H9 (cell line): ENCODE measurements around the gene ANKRD44. TPM values are rescaled to one million over a fixed set of nuclear protein-coding genes. Genes with fewer than 3 reads are reported as not detected.
A peak's percentile ranks its signal among the peaks of the same experiment; 100 is the strongest.

ENCODE experiments used
- DNase-seq: peaks from one replicate; pipeline ENCODE4 v3.0.0-alpha.2; 2017
- H2AFZ ChIP-seq: one replicate; pipeline ENCODE4 v1.6.1; 2013; ENCODE audit warnings: mild to moderate bottlenecking, low read length, control low read depth, moderate library complexity
- H2AK5ac ChIP-seq: 2 replicates; pipeline ENCODE4 v1.6.1; 2013; ENCODE audit warnings: low read length, control low read depth, mixed read lengths; ENCODE audit not compliant: insufficient read length
- H2BK120ac ChIP-seq: one replicate; pipeline ENCODE4 v1.6.1; 2013; ENCODE audit warnings: low read depth, mild to moderate bottlenecking, low read length, control low read depth, inconsistent platforms; ENCODE audit not compliant: poor library complexity, severe bottlenecking
- H2BK12ac ChIP-seq: 2 replicates; pipeline ENCODE4 v1.6.1; 2013; ENCODE audit warnings: low read length, control low read depth, mixed read lengths, low read depth; ENCODE audit not compliant: insufficient read length
- H2BK15ac ChIP-seq: 2 replicates; pipeline ENCODE4 v1.6.1; 2013; ENCODE audit warnings: low read depth, low read length, control low read depth
- H2BK20ac ChIP-seq: one replicate; pipeline ENCODE4 v1.6.1; 2013; ENCODE audit warnings: low read depth, mild to moderate bottlenecking, low read length, control low read depth, inconsistent platforms; ENCODE audit not compliant: poor library complexity, severe bottlenecking
- H2BK5ac ChIP-seq: 2 replicates; pipeline ENCODE4 v1.6.1; 2013; ENCODE audit warnings: low read length, control low read depth, mixed read lengths; ENCODE audit not compliant: insufficient read length
- H3K14ac ChIP-seq: 2 replicates; pipeline ENCODE4 v1.6.1; 2013; ENCODE audit warnings: low read length, control low read depth; ENCODE audit not compliant: insufficient read depth
- H3K18ac ChIP-seq: 2 replicates; pipeline ENCODE4 v1.6.1; 2013; ENCODE audit warnings: low read depth, mild to moderate bottlenecking, mixed read lengths, low read length, control low read depth; ENCODE audit not compliant: insufficient read length
- H3K23ac ChIP-seq: 2 replicates; pipeline ENCODE4 v1.6.1; 2013; ENCODE audit warnings: low read length, control low read depth, mixed read lengths, low read depth; ENCODE audit not compliant: insufficient read length
- H3K23me2 ChIP-seq: 2 replicates; pipeline ENCODE4 v1.6.1; 2013; ENCODE audit warnings: low read depth, mild to moderate bottlenecking, mixed read lengths, low read length, control low read depth; ENCODE audit not compliant: insufficient read length, poor library complexity, severe bottlenecking
- H3K27ac ChIP-seq: 2 replicates; pipeline ENCODE4 v1.5.1; 2013; ENCODE audit warnings: low read length, control low read depth, mixed read lengths, low read depth; ENCODE audit not compliant: insufficient read length
- H3K27me3 ChIP-seq: 2 replicates; pipeline ENCODE4 v1.6.1; 2013; ENCODE audit warnings: low read length, control low read depth, inconsistent platforms; ENCODE audit not compliant: insufficient read depth
- H3K4ac ChIP-seq: 2 replicates; pipeline ENCODE4 v1.6.1; 2013; ENCODE audit warnings: low read depth, mild to moderate bottlenecking, control low read depth, inconsistent platforms, low read length, moderate library complexity
- H3K4me1 ChIP-seq: 2 replicates; pipeline ENCODE4 v1.6.1; 2013; ENCODE audit warnings: low read length, control low read depth, inconsistent platforms; ENCODE audit not compliant: insufficient read depth
- H3K4me2 ChIP-seq: 2 replicates; pipeline ENCODE4 v1.6.1; 2013; ENCODE audit warnings: low read length, control low read depth, mixed read lengths; ENCODE audit not compliant: insufficient read length, insufficient read depth
- H3K56ac ChIP-seq: 2 replicates; pipeline ENCODE4 v1.6.1; 2013; ENCODE audit warnings: low read depth, mild to moderate bottlenecking, mixed read lengths, low read length, control low read depth; ENCODE audit not compliant: insufficient read length
- H3K79me1 ChIP-seq: 2 replicates; pipeline ENCODE4 v1.6.1; 2013; ENCODE audit warnings: low read depth, mild to moderate bottlenecking, moderate library complexity, low read length, control low read depth, inconsistent platforms; ENCODE audit not compliant: insufficient read depth, poor library complexity, severe bottlenecking
- H3K79me2 ChIP-seq: 2 replicates; pipeline ENCODE4 v1.6.1; 2013; ENCODE audit warnings: low read length, control low read depth, inconsistent platforms; ENCODE audit not compliant: insufficient read depth
- H3K9ac ChIP-seq: 2 replicates; pipeline ENCODE4 v1.6.1; 2013; ENCODE audit warnings: low read length, control low read depth, mixed read lengths; ENCODE audit not compliant: insufficient read length; ENCODE audit errors: extremely low read depth
- H3K9me3 ChIP-seq: one replicate; pipeline ENCODE4 v1.6.1; 2013; ENCODE audit warnings: low read depth, low read length, inconsistent platforms; ENCODE audit not compliant: control insufficient read depth
- H3T11ph ChIP-seq: one replicate; pipeline ENCODE4 v1.6.1; 2013; ENCODE audit warnings: mild to moderate bottlenecking, low read length, control low read depth, inconsistent platforms
- H4K20me1 ChIP-seq: one replicate; pipeline ENCODE4 v1.6.1; 2013; ENCODE audit not compliant: control insufficient read depth, insufficient read length, insufficient read depth
- H4K5ac ChIP-seq: 2 replicates; pipeline ENCODE4 v1.6.1; 2013; ENCODE audit warnings: low read depth, mild to moderate bottlenecking, mixed read lengths, low read length, control low read depth; ENCODE audit not compliant: insufficient read length
- H4K8ac ChIP-seq: replicated peaks from 2 replicates; pipeline ENCODE4 v1.6.1; 2013; ENCODE audit warnings: low read length, control low read depth, mixed read lengths, low read depth; ENCODE audit not compliant: insufficient read length
- H4K91ac ChIP-seq: 2 replicates; pipeline ENCODE4 v1.6.1; 2013; ENCODE audit warnings: low read depth, mild to moderate bottlenecking, moderate library complexity, mixed read lengths, low read length, control low read depth; ENCODE audit not compliant: insufficient read length
- H3K27ac Mint-ChIP-seq, 3 experiments: 2 replicates in 2 of 3; 3 replicates in 1 of 3; pipeline ENCODE4 v1.8.0; 2020 to 2021; ENCODE audit warnings: mixed read lengths in 3 of 3, mild to moderate bottlenecking in 1 of 3, moderate library complexity in 1 of 3
- H3K27me3 Mint-ChIP-seq: 2 replicates; pipeline ENCODE4 v1.8.0; 2021; ENCODE audit warnings: low read depth, mild to moderate bottlenecking, moderate library complexity, mixed read lengths
- H3K36me3 Mint-ChIP-seq, 3 experiments: 2 replicates in 2 of 3; 3 replicates in 1 of 3; pipeline ENCODE4 v1.8.0; 2020 to 2021; ENCODE audit warnings: low read depth in 3 of 3, mixed read lengths in 3 of 3; ENCODE audit not compliant: insufficient read depth in 1 of 3
- H3K4me1 Mint-ChIP-seq, 2 experiments: 2 replicates each; pipeline ENCODE4 v1.8.0; 2020; ENCODE audit warnings: mixed read lengths in 2 of 2
- H3K4me3 Mint-ChIP-seq, 2 experiments: 2 replicates in 1 of 2; 3 replicates in 1 of 2; pipeline ENCODE4 v1.8.0; 2020 to 2021; ENCODE audit warnings: mild to moderate bottlenecking in 2 of 2, mixed read lengths in 2 of 2, moderate library complexity in 1 of 2
- H3K9me3 Mint-ChIP-seq, 2 experiments: 2 replicates in 1 of 2; 3 replicates in 1 of 2; pipeline ENCODE4 v1.8.0; 2020; ENCODE audit warnings: mild to moderate bottlenecking in 2 of 2, mixed read lengths in 2 of 2, moderate library complexity in 1 of 2
- WGBS: extraction: QIAGEN DNeasy Blood & Tissue Kit; methylation state at CpG from one replicate; pipeline ENCODE4 v1.1.7; 2013; ENCODE audit warnings: missing lambda C conversion rate, low lambda C conversion rate, mixed read lengths; ENCODE audit not compliant: insufficient read length; ENCODE audit errors: extremely low coverage; 5-methylcytosine and 5-hydroxymethylcytosine counted together
- total RNA-seq: library from RNA; stranded (reverse); gene quantifications from 2 replicates; pipeline ENCODE4 v1.2.1, GENCODE V29; 2021
- TF ChIP-seq, protein P1 (sequence below): fragments of 200-600 bp; sonication (generic); conservative IDR thresholded peaks from 3 replicates; pipeline ENCODE4 v1.8.0; 2021; ENCODE audit warnings: antibody characterized with exemption, mild to moderate bottlenecking

ANKRD44 gene
- total RNA-seq, 1 experiment from 2014 or later, result 1.9 TPM

DNA sequence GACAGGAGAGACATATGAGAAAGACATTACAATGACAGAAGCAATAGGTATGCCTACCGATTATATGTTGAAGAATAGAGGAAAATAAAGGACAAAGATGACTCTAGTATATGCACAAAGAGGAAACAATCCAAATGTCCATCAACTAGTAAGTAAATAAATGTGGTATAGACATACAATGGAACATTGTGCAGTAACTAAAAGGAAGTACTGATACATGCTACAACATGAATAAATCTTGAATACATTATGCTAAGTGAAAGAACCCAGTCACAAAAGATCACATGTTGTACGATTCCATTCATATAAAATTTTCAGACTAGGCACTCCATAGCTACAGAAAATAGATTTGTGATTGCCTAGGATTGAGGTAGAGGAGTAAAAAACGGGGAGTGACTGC, 355.5 kb downstream of the ANKRD44 start:
- Histone ChIP-seq H2BK5ac (no peak overlapping the region), H3K27me3 (no peaks in the 10 kb centered on the region), H3K27ac (no peak overlapping the region), H3K4me2 (no peak overlapping the region), H3K4ac (no peak overlapping the region), H3K79me2 (no peaks in the 10 kb centered on the region), H2BK120ac (no peak overlapping the region), H2AK5ac (no peak overlapping the region), H2BK12ac (no peak overlapping the region), H3K79me1 (no peaks in the 10 kb centered on the region), H2AFZ (no peak overlapping the region), H3K9ac (no peak overlapping the region), H4K8ac (no peak overlapping the region), H3K23me2 (no peaks in the 10 kb centered on the region), H3K23ac (no peak overlapping the region), H2BK20ac (no peak overlapping the region), H3K9me3 (no peaks in the 10 kb centered on the region), H4K5ac (no peak overlapping the region), H3K56ac (no peak overlapping the region), H2BK15ac (no peak overlapping the region), H3K18ac (no peak overlapping the region), H4K91ac (no peak overlapping the region), H3T11ph (no peak overlapping the region), H3K4me1 (peaks cover 4% of the 10 kb centered on the region; the same call in 1 of the 2 replicates), H4K20me1 (no peaks in the 10 kb centered on the region), H3K14ac (no peak overlapping the region)
- H3K27me3 Mint-ChIP-seq, result no peaks in the 10 kb centered on the region
- no CpG with 5 or more reads among the region's 3 CpGs for WGBS
- H3K36me3 Mint-ChIP-seq, result no peaks in the 10 kb centered on the region
- no peak for DNase-seq
- no peak overlapping the region for H3K4me3 Mint-ChIP-seq
- TF ChIP-seq, protein P1, sequence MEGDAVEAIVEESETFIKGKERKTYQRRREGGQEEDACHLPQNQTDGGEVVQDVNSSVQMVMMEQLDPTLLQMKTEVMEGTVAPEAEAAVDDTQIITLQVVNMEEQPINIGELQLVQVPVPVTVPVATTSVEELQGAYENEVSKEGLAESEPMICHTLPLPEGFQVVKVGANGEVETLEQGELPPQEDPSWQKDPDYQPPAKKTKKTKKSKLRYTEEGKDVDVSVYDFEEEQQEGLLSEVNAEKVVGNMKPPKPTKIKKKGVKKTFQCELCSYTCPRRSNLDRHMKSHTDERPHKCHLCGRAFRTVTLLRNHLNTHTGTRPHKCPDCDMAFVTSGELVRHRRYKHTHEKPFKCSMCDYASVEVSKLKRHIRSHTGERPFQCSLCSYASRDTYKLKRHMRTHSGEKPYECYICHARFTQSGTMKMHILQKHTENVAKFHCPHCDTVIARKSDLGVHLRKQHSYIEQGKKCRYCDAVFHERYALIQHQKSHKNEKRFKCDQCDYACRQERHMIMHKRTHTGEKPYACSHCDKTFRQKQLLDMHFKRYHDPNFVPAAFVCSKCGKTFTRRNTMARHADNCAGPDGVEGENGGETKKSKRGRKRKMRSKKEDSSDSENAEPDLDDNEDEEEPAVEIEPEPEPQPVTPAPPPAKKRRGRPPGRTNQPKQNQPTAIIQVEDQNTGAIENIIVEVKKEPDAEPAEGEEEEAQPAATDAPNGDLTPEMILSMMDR, result no peak
- peaks cover 38 to 42% of the 10 kb centered on the region in 2 experiments for H3K4me1 Mint-ChIP-seq
- no peaks in the 10 kb centered on the region for H3K9me3 Mint-ChIP-seq
- peak overlapping the region in 1 of 3 experiments; percentile 77; a peak in 2 of 7 replicates for H3K27ac Mint-ChIP-seq
